Kidney (tissue), 14 donors: ENCODE results near the gene CRCP. TPM values are rescaled to one million over a fixed set of nuclear protein-coding genes. Genes with fewer than 3 reads are reported as not detected.
"Not testable (repeated sequence)": the region's sequence is repeated elsewhere in the genome, so short reads cannot be mapped to it uniquely, and the experiment has no call there.

ENCODE experiments used
- DNase-seq, 5 donors: peaks; one replicate each; pipeline ENCODE4 v3.0.0-alpha.2; 2013 to 2020
- FAIRE-seq: peaks from 2 replicates; lab custom pipeline; 2012; peaks lifted over from hg19 to GRCh38; lab: Jason Lieb, UNC
- H3K27ac ChIP-seq, 2 donors: one replicate each; pipeline ENCODE4 v1.7.0; 2013; ENCODE audit warnings: low read depth in 2 of 2, low read length in 2 of 2, inconsistent platforms in 1 of 2
- H3K27me3 ChIP-seq: one replicate; pipeline ENCODE4 v1.7.1; 2013; ENCODE audit warnings: low read length, inconsistent platforms; ENCODE audit not compliant: control insufficient read depth, insufficient read depth
- H3K36me3 ChIP-seq, 3 donors: one replicate each; pipeline versions ENCODE4 v1.7.0 to v1.7.1; 2013; ENCODE audit warnings: low read length in 3 of 3, control low read depth in 1 of 3, inconsistent platforms in 1 of 3; ENCODE audit not compliant: insufficient read depth in 3 of 3, control insufficient read depth in 2 of 3
- H3K4me1 ChIP-seq, 3 donors: one replicate each; pipeline versions ENCODE4 v1.7.0 to v1.7.1; 2013; ENCODE audit warnings: low read length in 3 of 3, inconsistent platforms in 1 of 3, low read depth in 1 of 3; ENCODE audit not compliant: control insufficient read depth in 2 of 3, insufficient read depth in 2 of 3
- H3K4me3 ChIP-seq, 3 donors: one replicate each; pipeline versions ENCODE4 v1.7.0 to v1.8.1; 2013; ENCODE audit warnings: low read length in 3 of 3, control low read depth in 1 of 3, inconsistent platforms in 1 of 3
- H3K9ac ChIP-seq, 3 donors: one replicate each; pipeline versions ENCODE4 v1.7.0 to v1.7.1; 2013; ENCODE audit warnings: low read length in 3 of 3, control low read depth in 1 of 3, inconsistent platforms in 1 of 3
- H3K9me3 ChIP-seq, 3 donors: one replicate each; pipeline versions ENCODE4 v1.7.0 to v1.7.1; 2013; ENCODE audit warnings: low read length in 3 of 3, control low read depth in 1 of 3, inconsistent platforms in 1 of 3; ENCODE audit not compliant: control insufficient read depth in 2 of 3, insufficient read depth in 1 of 3
- CTCF ChIP-seq: IDR thresholded peaks from 3 replicates; pipeline ENCODE4 v1.5.1; 2012; ENCODE audit warnings: mild to moderate bottlenecking, moderate library complexity, borderline replicate concordance; ENCODE audit not compliant: insufficient read depth; ENCODE audit errors: extremely low read depth
- intact Hi-C: fragments of 100-400 bp; cut with DNase I; formaldehyde crosslinking; loops from one replicate; pipeline ENCODE4 v1.11.1; 2022
- polyA plus RNA-seq: library from polyadenylated mRNA; stranded (reverse); fragments of 350-450 nt; fragmentation: Illumina TruSeq; extraction: RNeasy Lipid Tissue Mini Kit (QIAGEN cat#74804); gene quantifications from one replicate; pipeline ENCODE4 v1.2.3, GENCODE V29; 2014; ENCODE audit warnings: low read depth, low replicate concordance; ENCODE audit not compliant: insufficient read depth
- total RNA-seq: library from RNA; stranded (reverse); fragmentation: NEBNext Ultra II Directional; extraction: Animal tissue kit (Norgen Biotek cat#: 25700); gene quantifications from one replicate; pipeline ENCODE4 v1.2.1, GENCODE V29; 2021
- donor health status: control.
- donor health status: control.
- donor health status: control.
- donor health status: control.
- donor health status: control.
- donor health status: DM: yes; HTN: yes; CAD: no.
- donor health status: Normal renal cell carcinoma (clear cell type).

Gene CRCP
- total and polyA plus RNA-seq, 2 donors from 2014 or later: 16.8 to 35.8 TPM

- FAIRE-seq: no peak
- TF ChIP-seq CTCF: no peak
These were observed 15.5 kb upstream of the CRCP start for GRCh38 chr7:66099232-66099550.

GRCh38 chr7:66099551-66100407, 14.9 kb upstream of the CRCP start:
- no peaks in the 10 kb centered on the region for H3K9me3 ChIP-seq
- peak overlapping the region; percentile 30 to 66 (median 57) for H3K9ac ChIP-seq
- no peaks in the 10 kb centered on the region for H3K36me3 ChIP-seq
- H3K4me1 ChIP-seq: peaks cover 0 to 2% (median 0%) of the 10 kb centered on the region in 3 donors
- H3K27ac ChIP-seq: peak overlapping the region; percentile 83 to 92
- peak overlapping the region; percentile 67 to 80 (median 68) for H3K4me3 ChIP-seq
- FAIRE-seq: no peak
- no peaks in the 10 kb centered on the region for H3K27me3 ChIP-seq
- TF ChIP-seq CTCF: no peak
- peak; percentile 86 to 93 (median 90) for DNase-seq
- intact Hi-C loops: no loop called here

More at GRCh38 chr7:66099232-66099550, 15.5 kb upstream of the CRCP start:
- H3K4me3 ChIP-seq: no peak overlapping the region
- H3K9me3 ChIP-seq: no peaks in the 10 kb centered on the region
- no peaks in the 10 kb centered on the region for H3K36me3 ChIP-seq
- intact Hi-C loops: no loop called here
- no peaks in the 10 kb centered on the region for H3K27me3 ChIP-seq
- no peak overlapping the region for H3K9ac ChIP-seq
- no peak for DNase-seq
- H3K27ac ChIP-seq: peak overlapping the region in 1 of 2 donors; percentile 92
- H3K4me1 ChIP-seq: peaks cover 0 to 2% (median 0%) of the 10 kb centered on the region in 3 donors

GRCh38 chr7:66100408-66101050, 14.1 kb upstream of the CRCP start:
- Histone ChIP-seq H3K4me1 (peaks cover 0 to 3% (median 2%) of the 10 kb centered on the region in 3 donors), H3K9me3 (no peaks in the 10 kb centered on the region), H3K36me3 (no peaks in the 10 kb centered on the region), H3K9ac (peak overlapping the region in 2 of 3 donors; percentile 24 to 66), H3K27ac (peak overlapping the region; percentile 83 to 92), H3K4me3 (peak overlapping the region; percentile 67 to 80 (median 68)), H3K27me3 (no peaks in the 10 kb centered on the region)
- intact Hi-C loops: no loop called here
- DNase-seq (no peak), FAIRE-seq (no peak)
- no peak for TF ChIP-seq CTCF

- DNase-seq, H3K4me1 ChIP-seq, FAIRE-seq, intact Hi-C loops, H3K27me3 ChIP-seq, H3K9me3 ChIP-seq, H3K27ac ChIP-seq, H3K9ac ChIP-seq, H3K36me3 ChIP-seq, H3K4me3 ChIP-seq: not testable (repeated sequence)
These were observed 12.5 kb upstream of the CRCP start for GRCh38 chr7:66102168-66102567.

GRCh38 chr7:66103994-66104393, 10.7 kb upstream of the CRCP start:
- H3K9me3 ChIP-seq, H3K4me3 ChIP-seq, H3K27me3 ChIP-seq, H3K9ac ChIP-seq, H3K27ac ChIP-seq, H3K36me3 ChIP-seq, H3K4me1 ChIP-seq, DNase-seq, intact Hi-C loops, FAIRE-seq: not testable (repeated sequence)
